ENCODE data around the gene ARF3. TPM values are rescaled to one million over a fixed set of nuclear protein-coding genes. Genes with fewer than 3 reads are reported as not detected.

The ARF3 gene
- total RNA-seq, 2 experiments from 2014 or later, result 58.3 to 67.6 TPM

- no peak for TF ChIP-seq CTCF (IDR thresholded peaks at IDR 0.05)
- POLR2A ChIA-PET, result interaction anchor here (1.3 to 2.9 kb wide), 2 partner anchors 10 to 14 kb away, joined by 5 to 11 read pairs; partner anchors contain the start of gene ARF3
- DNase-seq (no peak), ATAC-seq (no peak)
- CTCF ChIA-PET, result interaction anchor here (0.7 to 51.8 kb wide), 5 partner anchors 18 to 53 kb away, joined by 4 to 896 read pairs (median 6); partner anchors contain the start of genes DDN, FKBP11 and WNT1
- peaks cover 6% of the 10 kb centered on the region for H3K4me1 Mint-ChIP-seq (ENCODE audit: low read depth)
- no peak overlapping the region for H3K27ac Mint-ChIP-seq
- H3K36me3 Mint-ChIP-seq (ENCODE audit: low read depth), result peaks cover 5% of the 10 kb centered on the region
- no peak overlapping the region for H3K4me3 Mint-ChIP-seq
- intact Hi-C loops (cut with micrococcal nuclease), result no loop called here
- no peaks in the 10 kb centered on the region for H3K9me3 Mint-ChIP-seq
- no peaks in the 10 kb centered on the region for H3K27me3 Mint-ChIP-seq
Measured at GRCh38 chr12:48943221-48943620, 14.1 kb downstream of the ARF3 start.

GRCh38 chr12:48940181-48940580 lies 17.1 kb downstream of the ARF3 start:
- ATAC-seq (no peak), DNase-seq (no peak)
- ChIA-PET CTCF (interaction anchor here (0.8 to 51.8 kb wide), 12 partner anchors 9 to 87 kb away, joined by 3 to 896 read pairs (median 4); partner anchors contain the start of genes ARF3, DDN, DDX23 and FKBP11), POLR2A (interaction anchor here (1.4 to 1.8 kb wide), 2 partner anchors 15 to 27 kb away, joined by 3 to 6 read pairs; partner anchors contain the start of gene FKBP11)
- Mint-ChIP-seq H3K9me3 (no peaks in the 10 kb centered on the region), H3K36me3 (ENCODE audit: low read depth) (peaks cover 2% of the 10 kb centered on the region), H3K4me1 (ENCODE audit: low read depth) (peaks cover 5% of the 10 kb centered on the region), H3K27ac (no peak overlapping the region), H3K27me3 (no peaks in the 10 kb centered on the region), H3K4me3 (no peak overlapping the region)
- no peak for TF ChIP-seq CTCF (IDR thresholded peaks at IDR 0.05)
- intact Hi-C loops (cut with micrococcal nuclease), result no loop called here

GRCh38 chr12:48938805-48939204 lies 18.5 kb downstream of the ARF3 start:
- DNase-seq, result no peak
- no peak for TF ChIP-seq CTCF (IDR thresholded peaks at IDR 0.05)
- Mint-ChIP-seq H3K9me3 (no peaks in the 10 kb centered on the region), H3K4me1 (ENCODE audit: low read depth) (peaks cover 12% of the 10 kb centered on the region), H3K27ac (no peak overlapping the region), H3K4me3 (no peak overlapping the region), H3K27me3 (no peaks in the 10 kb centered on the region), H3K36me3 (ENCODE audit: low read depth) (peaks cover 4% of the 10 kb centered on the region)
- ChIA-PET POLR2A (interaction anchor here (0.6 to 2.9 kb wide), 4 partner anchors 11 to 82 kb away, joined by 3 to 7 read pairs (median 3); partner anchors contain the start of gene ARF3), CTCF (interaction anchor here (1.0 to 51.8 kb wide), 9 partner anchors 9 to 74 kb away, joined by 3 to 896 read pairs (median 7); partner anchors contain the start of genes ARF3, DDN and FKBP11)
- ATAC-seq, result no peak
- intact Hi-C loops (cut with micrococcal nuclease), result no loop called here

GRCh38 chr12:48937170-48937569 lies 20.1 kb downstream of the ARF3 start:
- POLR2A ChIA-PET, result interaction anchor here (0.7 to 2.9 kb wide), 3 partner anchors 10 to 35 kb away, joined by 3 to 7 read pairs (median 3); partner anchors contain the start of gene ARF3
- Mint-ChIP-seq H3K36me3 (ENCODE audit: low read depth) (peaks cover 10% of the 10 kb centered on the region), H3K27ac (no peak overlapping the region), H3K4me1 (ENCODE audit: low read depth) (peaks cover 24% of the 10 kb centered on the region), H3K27me3 (no peaks in the 10 kb centered on the region), H3K4me3 (no peak overlapping the region), H3K9me3 (no peaks in the 10 kb centered on the region)
- intact Hi-C loops (cut with micrococcal nuclease), result loop anchor here (2.0 kb wide), 1 partner anchor 84 kb away; the partner anchor contains the start of gene DDX23
- ATAC-seq (no peak), DNase-seq (no peak)
- no peak for TF ChIP-seq CTCF (IDR thresholded peaks at IDR 0.05)
- CTCF ChIA-PET, result interaction anchor here (0.8 to 8.5 kb wide), 11 partner anchors 11 to 84 kb away, joined by 3 to 87 read pairs (median 8); partner anchors contain the start of genes ARF3, DDN, DDX23 and FKBP11

All from activated CD8-positive, alpha-beta T cell treated with anti-CD3 and anti-CD28 coated beads for 36 hours (primary cell).